ENCODE measurements around the gene DPF3. TPM values are rescaled to one million over a fixed set of nuclear protein-coding genes. Genes with fewer than 3 reads are reported as not detected.

The DPF3 gene
- total RNA-seq, 1 experiment from 2014 or later, result not detected

DNA sequence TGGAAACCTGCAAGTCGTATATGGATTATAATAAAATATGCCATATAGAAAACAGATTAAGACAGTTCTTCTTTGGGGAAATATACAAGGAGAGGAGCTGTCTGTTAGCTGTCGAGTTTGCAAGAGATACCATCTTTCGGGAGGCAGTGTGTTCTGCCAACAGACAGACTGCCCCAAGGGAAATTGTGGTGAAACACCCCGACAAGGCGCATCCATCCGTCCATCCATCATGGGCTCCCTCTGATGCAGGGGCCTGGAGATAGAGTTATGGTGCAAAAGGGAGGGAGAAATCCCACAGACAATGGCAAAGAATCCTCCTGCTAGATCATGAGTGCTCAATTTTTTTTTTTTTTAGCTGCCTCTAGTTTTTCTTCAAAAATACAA, 156.3 kb downstream of the DPF3 start:
- no peak for DNase-seq (ENCODE audit: low read depth, low spot score)
- ChIA-PET POLR2A (no interaction called here), CTCF (interaction anchor here (0.7 kb wide), 1 partner anchor 48 kb away, joined by 3 read pairs; no protein-coding TSS in a partner anchor)
- intact Hi-C loops (cut with micrococcal nuclease; ENCODE audit: unreplicated experiment) (no loop called here), in situ Hi-C loops (cut with HindIII; ENCODE audit: low pct_unique_long_range_greater_than_20kb, low sequenced_read_pairs) (no loop called here)
- TF ChIP-seq CTCF (IDR thresholded peaks at IDR 0.05), result no peak
- no TSS peak for BruUV-seq (replicated peaks)
- Histone ChIP-seq H3K36me3 (ENCODE audit: control insufficient read depth, insufficient read depth, low read length) (no peaks in the 10 kb centered on the region), H3K27me3 (ENCODE audit: control insufficient read depth, insufficient read depth, low read length) (peaks cover 3% of the 10 kb centered on the region; the same call in 1 of the 2 replicates), H3K4me1 (ENCODE audit: control insufficient read depth, insufficient read depth, low read length) (no peaks in the 10 kb centered on the region), H3K9me3 (ENCODE audit: control insufficient read depth, insufficient read depth, low read depth, low read length) (no peaks in the 10 kb centered on the region), H3K27ac (ENCODE audit: low read length) (no peak overlapping the region), H3K4me3 (ENCODE audit: low read depth in 2 of 2, low read length in 2 of 2) (no peak overlapping the region)
- no peak for ATAC-seq

DNA sequence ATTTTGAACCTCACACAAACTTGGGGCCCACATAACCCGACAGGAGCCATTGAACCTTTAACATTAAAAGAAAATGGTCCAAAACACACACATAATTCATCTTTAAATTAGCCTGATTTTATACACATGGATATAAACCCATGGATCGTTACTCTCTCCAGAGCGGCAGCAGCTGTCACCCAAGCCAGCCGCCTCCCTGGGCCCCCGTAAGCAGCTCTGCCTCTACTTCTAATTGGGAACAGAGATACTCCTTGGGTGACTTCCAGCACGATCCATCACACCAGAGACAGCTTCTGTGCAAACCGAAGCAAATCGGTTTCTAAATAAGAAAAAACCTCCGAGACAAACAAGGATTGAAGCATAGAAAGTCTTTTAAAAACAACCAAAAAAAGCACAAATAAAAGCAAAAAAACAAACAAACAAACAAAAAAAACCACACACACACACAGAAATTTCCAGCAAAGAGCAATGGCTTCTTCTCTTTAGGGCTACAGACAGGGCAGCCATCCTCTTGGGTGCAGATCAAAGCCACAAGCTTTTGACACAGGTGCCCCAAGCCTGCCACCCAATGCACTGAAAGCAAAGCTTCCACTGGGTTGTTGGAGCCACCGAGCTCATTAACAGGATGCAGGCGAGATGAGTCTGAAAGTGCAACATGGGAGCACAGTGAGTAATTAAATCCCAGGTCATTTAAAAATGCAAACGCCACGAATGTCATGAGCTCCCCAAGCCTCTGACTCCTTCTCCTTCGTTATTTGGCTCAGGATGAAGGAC, 156.9 kb downstream of the DPF3 start:
- ChIA-PET POLR2A (no interaction called here), CTCF (no interaction called here)
- ATAC-seq, result no peak
- Histone ChIP-seq H3K36me3 (ENCODE audit: control insufficient read depth, insufficient read depth, low read length) (no peaks in the 10 kb centered on the region), H3K27ac (ENCODE audit: low read length) (no peak overlapping the region), H3K9me3 (ENCODE audit: control insufficient read depth, insufficient read depth, low read depth, low read length) (no peaks in the 10 kb centered on the region), H3K4me3 (ENCODE audit: low read depth in 2 of 2, low read length in 2 of 2) (no peak overlapping the region), H3K27me3 (ENCODE audit: control insufficient read depth, insufficient read depth, low read length) (peaks cover 3% of the 10 kb centered on the region; the same call in 1 of the 2 replicates), H3K4me1 (ENCODE audit: control insufficient read depth, insufficient read depth, low read length) (no peaks in the 10 kb centered on the region)
- BruUV-seq (replicated peaks), result no TSS peak
- no peak for DNase-seq (ENCODE audit: low read depth, low spot score)
- TF ChIP-seq CTCF (IDR thresholded peaks at IDR 0.05), result no peak
- TF ChIP-seq REST (IDR thresholded peaks at IDR 0.05; ENCODE audit: insufficient read depth in 1 of 2, low read depth in 2 of 2, low read length in 1 of 2), result no peak
- TF ChIP-seq POLR2AphosphoS5 (IDR thresholded peaks at IDR 0.05; ENCODE audit: low read depth, low read length), result no peak
- TF ChIP-seq TCF7L2 (IDR thresholded peaks at IDR 0.05; ENCODE audit: low read depth, low read length), result no peak
- no peak for TF ChIP-seq SIN3A (IDR thresholded peaks at IDR 0.05; ENCODE audit: borderline replicate concordance, insufficient read depth, low read depth, low read length)
- intact Hi-C loops (cut with micrococcal nuclease; ENCODE audit: unreplicated experiment) (no loop called here), in situ Hi-C loops (cut with HindIII; ENCODE audit: low pct_unique_long_range_greater_than_20kb, low sequenced_read_pairs) (no loop called here)
